ENCODE data around the gene SLC66A1. TPM values are rescaled to one million over a fixed set of nuclear protein-coding genes. Genes with fewer than 3 reads are reported as not detected.
A peak's percentile ranks its signal among the peaks of the same experiment; 100 is the strongest.

SLC66A1 gene
- total and polyA plus RNA-seq, 9 of the 15 experiments (the other 6 are each of a cell fraction or from before 2014, with no cell fraction given) = 1.2 to 40.8 (median 18.6) TPM

GRCh38 chr1:19311931-19312781, at the start of gene SLC66A1, which contains the start of gene AKR7A2 (continued):
- TF ChIP-seq CGGBP1 (CRISPR knock-in tag; IDR thresholded peaks at IDR 0.05) (no peak), PREB (CRISPR knock-in tag; IDR thresholded peaks at IDR 0.05) (0 out of 2 replicates have a peak, but pooled peaks have one; percentile 84), ZNF146 (CRISPR knock-in tag; IDR thresholded peaks at IDR 0.05; ENCODE audit: unreplicated experiment) (no peak), NR2F6 (CRISPR knock-in tag; IDR thresholded peaks at IDR 0.05) (no peak), TCF3 (CRISPR knock-in tag; IDR thresholded peaks at IDR 0.05) (peak; percentile 76), MXI1 (IDR thresholded peaks at IDR 0.05; ENCODE audit: low read depth, low read length) (no peak), ZBTB49 (CRISPR knock-in tag; IDR thresholded peaks at IDR 0.05; ENCODE audit: borderline replicate concordance) (0 out of 2 replicates have a peak, but pooled peaks have one; percentile 66), ELF2 (CRISPR knock-in tag; IDR thresholded peaks at IDR 0.05) (peak; percentile 57; the same call in 1 of the 2 replicates), ZNF140 (CRISPR knock-in tag; IDR thresholded peaks at IDR 0.05) (no peak), RBBP5 (IDR thresholded peaks at IDR 0.05; ENCODE audit: borderline replicate concordance, insufficient read depth, low read length, poor library complexity, severe bottlenecking) (peak; percentile 88), FOXP4 (CRISPR knock-in tag; IDR thresholded peaks at IDR 0.05; ENCODE audit: borderline replicate concordance) (no peak), ELF1 (tag; IDR thresholded peaks at IDR 0.05) (no peak), CBX5 (IDR thresholded peaks at IDR 0.05; ENCODE audit: borderline replicate concordance, low read depth) (no peak), MAX (CRISPR knock-in tag; IDR thresholded peaks at IDR 0.05) (peak; percentile 82), ZBTB12 (CRISPR knock-in tag; IDR thresholded peaks at IDR 0.05) (no peak), HINFP (tag; conservative IDR thresholded peaks at IDR 0.05; ENCODE audit: low read depth) (no peak), XRCC4 (IDR thresholded peaks at IDR 0.05; ENCODE audit: extremely low read depth, insufficient read depth, insufficient read length) (no peak)

All from K562 (cell line).